AG10803 (cell line): Measurements from ENCODE around the gene ZMIZ1.

ENCODE experiments used
- DNase-seq: peaks from one replicate; pipeline ENCODE4 v3.0.0; 2010; ENCODE audit warnings: low read depth
- H3K4me3 ChIP-seq: 2 replicates; pipeline ENCODE4 v1.5.1; 2011; ENCODE audit warnings: mild to moderate bottlenecking, low read length, control low read depth
- TF ChIP-seq, protein P1 (sequence below): conservative IDR thresholded peaks from 2 replicates; pipeline ENCODE4 v1.5.1; 2011; ENCODE audit warnings: mild to moderate bottlenecking, low read length, control low read depth, inconsistent platforms

ZMIZ1 gene

DNA sequence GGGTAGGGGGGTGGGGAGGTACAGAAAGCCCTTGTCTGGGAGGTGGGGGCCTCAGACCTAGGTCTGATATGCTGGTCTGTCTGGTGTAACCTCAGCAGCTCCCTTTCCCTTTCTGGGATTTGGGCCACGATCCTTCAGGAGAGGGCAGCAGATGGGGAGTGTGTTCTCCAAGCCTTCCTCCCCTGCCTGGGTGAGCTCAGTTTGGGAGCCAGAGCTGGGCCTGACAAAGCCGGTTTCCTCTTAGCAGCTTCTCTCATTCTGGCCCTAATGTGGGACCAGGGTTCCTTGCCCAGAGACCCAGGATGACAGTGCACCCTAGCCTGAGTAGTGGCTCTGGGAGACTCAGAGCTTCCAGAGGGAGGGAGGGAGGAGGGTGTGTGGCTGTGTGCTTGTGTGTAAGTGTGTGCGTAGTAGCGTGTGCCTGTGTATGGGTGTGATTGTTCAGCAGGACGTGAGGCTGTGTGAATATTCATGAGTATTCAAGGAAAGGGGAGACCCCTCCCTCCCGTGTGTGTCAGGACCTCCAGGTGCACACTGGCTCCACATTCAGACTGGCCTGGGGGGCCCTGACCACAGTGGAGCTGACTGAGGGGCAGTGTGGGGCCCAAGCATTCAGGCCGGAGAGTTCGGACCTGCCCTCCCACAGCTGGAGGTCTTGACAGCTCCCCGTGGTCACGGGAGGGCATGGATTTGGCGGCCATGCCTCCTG lies 96.5 kb downstream of the ZMIZ1 start:
- DNase-seq = no peak
- TF ChIP-seq, protein P1, sequence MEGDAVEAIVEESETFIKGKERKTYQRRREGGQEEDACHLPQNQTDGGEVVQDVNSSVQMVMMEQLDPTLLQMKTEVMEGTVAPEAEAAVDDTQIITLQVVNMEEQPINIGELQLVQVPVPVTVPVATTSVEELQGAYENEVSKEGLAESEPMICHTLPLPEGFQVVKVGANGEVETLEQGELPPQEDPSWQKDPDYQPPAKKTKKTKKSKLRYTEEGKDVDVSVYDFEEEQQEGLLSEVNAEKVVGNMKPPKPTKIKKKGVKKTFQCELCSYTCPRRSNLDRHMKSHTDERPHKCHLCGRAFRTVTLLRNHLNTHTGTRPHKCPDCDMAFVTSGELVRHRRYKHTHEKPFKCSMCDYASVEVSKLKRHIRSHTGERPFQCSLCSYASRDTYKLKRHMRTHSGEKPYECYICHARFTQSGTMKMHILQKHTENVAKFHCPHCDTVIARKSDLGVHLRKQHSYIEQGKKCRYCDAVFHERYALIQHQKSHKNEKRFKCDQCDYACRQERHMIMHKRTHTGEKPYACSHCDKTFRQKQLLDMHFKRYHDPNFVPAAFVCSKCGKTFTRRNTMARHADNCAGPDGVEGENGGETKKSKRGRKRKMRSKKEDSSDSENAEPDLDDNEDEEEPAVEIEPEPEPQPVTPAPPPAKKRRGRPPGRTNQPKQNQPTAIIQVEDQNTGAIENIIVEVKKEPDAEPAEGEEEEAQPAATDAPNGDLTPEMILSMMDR = no peak
- no peak overlapping the region for H3K4me3 ChIP-seq

DNA sequence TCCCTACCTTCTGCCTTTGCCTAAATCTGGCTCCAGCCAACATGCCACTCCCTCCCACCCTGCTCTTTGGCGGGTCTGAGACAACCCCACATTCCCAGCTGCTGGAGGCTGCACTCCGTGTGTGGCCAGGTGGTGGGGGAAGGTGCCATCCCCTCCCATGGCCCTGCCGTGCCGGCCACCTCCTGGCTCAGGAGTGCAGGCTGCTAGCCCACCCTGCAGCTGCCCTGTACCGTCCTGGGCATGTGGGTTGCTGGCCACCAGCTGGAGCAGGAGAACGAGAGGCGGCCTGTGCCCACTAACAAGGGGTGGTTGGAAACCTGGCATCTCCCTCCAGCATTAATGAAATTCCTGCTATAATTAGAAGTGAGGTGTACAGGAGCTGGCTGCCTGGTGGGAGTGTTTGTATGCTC lies 97.6 kb downstream of the ZMIZ1 start:
- no peak for DNase-seq
- H3K4me3 ChIP-seq = no peak overlapping the region
- TF ChIP-seq, protein P1 = no peak

DNA sequence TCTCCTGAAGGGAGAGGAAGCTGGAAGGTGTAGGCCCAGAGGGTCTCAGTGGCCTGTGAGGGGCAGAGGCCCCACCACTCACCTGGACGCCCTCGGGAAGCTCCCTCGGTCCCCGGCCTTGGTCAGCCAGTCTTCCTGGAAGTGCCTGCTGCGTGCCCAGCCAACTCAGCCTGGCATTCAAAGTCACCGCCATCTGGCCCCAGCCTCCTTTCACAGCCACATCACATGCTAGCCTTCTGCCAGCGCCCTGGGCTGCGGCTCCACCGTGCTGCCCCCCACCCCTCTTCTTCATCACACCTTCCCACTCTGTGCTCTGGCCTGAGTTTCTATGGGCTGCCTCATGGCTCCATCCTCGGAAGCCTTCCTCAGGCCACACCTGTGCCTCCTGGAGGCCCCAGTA lies 98.0 kb downstream of the ZMIZ1 start:
- TF ChIP-seq, protein P1 = no peak
- no peak overlapping the region for H3K4me3 ChIP-seq
- no peak for DNase-seq

DNA sequence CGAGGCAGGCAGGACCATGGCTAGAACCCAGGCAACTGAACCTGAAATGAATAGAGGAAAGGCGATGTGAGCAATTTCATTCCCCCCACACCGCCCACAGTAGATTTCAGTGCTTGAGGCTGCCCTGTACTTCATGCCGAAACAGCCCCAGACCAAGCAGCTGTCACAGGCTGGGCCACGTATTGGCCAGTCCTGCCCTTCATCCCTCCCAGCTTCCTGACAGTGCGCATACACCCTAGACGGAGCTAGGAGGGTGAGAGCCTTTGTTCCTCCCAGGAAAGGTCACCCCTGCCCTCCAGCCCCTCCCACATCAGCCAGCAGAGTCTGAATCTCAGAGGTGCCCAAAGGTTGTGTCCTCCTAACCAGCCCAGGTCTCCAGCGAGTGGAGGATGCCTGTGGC lies 98.8 kb downstream of the ZMIZ1 start:
- DNase-seq = no peak
- TF ChIP-seq, protein P1 = no peak
- no peak overlapping the region for H3K4me3 ChIP-seq

DNA sequence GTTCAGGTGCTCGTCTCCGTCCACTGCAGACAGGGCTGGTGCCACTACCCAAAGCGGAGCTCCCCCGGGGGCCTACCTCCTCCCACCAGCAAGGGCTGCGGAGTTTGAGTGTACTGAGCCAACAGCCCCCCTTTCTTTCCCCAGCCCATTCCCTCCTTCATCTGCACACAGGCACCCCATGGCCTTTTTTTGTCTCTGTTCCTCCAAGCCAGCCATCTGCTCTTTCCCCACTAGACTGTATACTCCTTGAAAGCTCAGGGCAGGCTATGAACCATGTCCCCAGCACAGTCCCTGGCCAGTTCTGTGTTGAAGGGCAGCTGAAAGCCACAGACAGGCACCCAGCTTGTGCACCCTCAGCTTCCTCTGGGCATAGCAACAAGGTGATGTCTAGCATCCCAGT lies 99.4 kb downstream of the ZMIZ1 start:
- TF ChIP-seq, protein P1 = no peak
- no peak overlapping the region for H3K4me3 ChIP-seq
- DNase-seq = no peak

DNA sequence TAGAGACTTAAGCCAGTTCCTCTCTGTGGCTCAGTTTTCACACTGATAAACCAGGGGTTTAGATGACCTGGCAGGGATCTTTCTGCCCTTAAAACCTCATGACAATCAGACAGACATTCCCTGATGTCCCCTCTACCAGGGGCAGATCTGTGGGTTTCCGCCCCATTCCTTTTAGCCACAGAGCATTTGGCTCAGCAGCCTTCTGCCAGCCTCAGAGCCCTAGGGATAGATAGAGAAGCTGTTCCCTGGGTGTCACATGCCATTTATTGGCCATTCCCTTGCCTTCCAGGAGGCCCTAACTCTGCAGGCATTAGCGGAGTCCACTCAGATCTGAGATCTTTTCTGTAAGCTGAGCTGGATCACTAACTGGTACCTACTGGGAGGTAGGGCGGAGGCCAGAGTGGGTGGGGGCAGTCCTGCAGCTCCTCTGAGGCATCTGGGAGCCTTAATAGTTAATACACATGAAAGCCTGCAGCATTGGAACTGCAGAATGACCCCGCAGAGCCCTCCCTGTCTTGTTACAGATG lies 101.5 kb downstream of the ZMIZ1 start:
- no peak for DNase-seq
- no peak overlapping the region for H3K4me3 ChIP-seq
- TF ChIP-seq, protein P1 = no peak

DNA sequence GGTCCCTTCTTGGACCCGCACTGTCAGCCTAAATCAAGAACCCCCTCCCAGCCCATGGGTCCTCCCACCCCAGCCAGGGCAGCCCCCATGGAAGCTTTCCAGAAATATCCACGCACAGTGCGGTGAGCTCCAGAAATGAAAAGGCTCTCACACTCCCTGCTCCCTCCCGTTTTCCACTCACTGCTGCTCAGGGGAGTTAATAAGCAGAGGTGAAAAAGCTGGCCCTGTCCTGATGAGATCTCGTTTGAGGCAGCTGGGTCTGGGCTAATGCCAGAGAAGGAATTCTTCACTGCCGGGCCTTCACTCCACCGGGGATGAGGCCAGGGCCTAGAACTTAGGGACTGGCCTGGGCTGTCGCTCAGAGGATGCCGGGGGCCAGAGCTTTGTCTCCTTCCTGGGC lies 102.2 kb downstream of the ZMIZ1 start:
- DNase-seq = no peak
- TF ChIP-seq, protein P1 = no peak
- no peak overlapping the region for H3K4me3 ChIP-seq
